ENCODE data around the gene ABLIM1. TPM values are rescaled to one million over a fixed set of nuclear protein-coding genes. Genes with fewer than 3 reads are reported as not detected.

Gene ABLIM1
- total and polyA plus RNA-seq, 2 of the 13 experiments (the other 11 are each of a cell fraction or from before 2014, with no cell fraction given) = 59.4 to 92.7 TPM

DNA sequence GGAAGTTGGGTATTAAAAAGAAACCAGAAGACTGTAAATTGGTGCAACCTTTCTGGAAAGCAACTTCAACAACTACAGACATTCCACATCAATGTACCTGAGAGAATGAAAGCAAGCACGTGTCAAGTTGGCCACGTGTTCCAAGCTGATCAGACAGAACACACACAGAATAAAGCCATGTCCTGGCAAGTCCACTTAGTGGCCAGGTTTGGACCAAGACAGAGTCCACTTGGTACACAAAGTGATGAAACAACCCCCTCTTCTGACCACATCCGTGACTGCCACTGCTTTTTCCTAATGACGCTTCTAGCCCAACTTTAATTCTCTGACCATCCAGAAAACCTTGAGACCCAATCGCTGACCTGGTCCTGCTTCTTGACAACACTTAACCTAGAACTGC is 109.4 kb downstream of the ABLIM1 start (continued):
- TF ChIP-seq AGO2 (optimal IDR thresholded peaks at IDR 0.05; ENCODE audit: low read depth, low read length) = no peak
- TF ChIP-seq, protein P1, sequence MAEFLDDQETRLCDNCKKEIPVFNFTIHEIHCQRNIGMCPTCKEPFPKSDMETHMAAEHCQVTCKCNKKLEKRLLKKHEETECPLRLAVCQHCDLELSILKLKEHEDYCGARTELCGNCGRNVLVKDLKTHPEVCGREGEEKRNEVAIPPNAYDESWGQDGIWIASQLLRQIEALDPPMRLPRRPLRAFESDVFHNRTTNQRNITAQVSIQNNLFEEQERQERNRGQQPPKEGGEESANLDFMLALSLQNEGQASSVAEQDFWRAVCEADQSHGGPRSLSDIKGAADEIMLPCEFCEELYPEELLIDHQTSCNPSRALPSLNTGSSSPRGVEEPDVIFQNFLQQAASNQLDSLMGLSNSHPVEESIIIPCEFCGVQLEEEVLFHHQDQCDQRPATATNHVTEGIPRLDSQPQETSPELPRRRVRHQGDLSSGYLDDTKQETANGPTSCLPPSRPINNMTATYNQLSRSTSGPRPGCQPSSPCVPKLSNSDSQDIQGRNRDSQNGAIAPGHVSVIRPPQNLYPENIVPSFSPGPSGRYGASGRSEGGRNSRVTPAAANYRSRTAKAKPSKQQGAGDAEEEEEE (CRISPR knock-in tag; IDR thresholded peaks at IDR 0.05; ENCODE audit: borderline replicate concordance) = no peak
- TF ChIP-seq THAP11 (CRISPR knock-in tag; IDR thresholded peaks at IDR 0.05) = 0 out of 2 replicates have a peak, but pooled peaks have one; percentile 35
- TF ChIP-seq, protein P2, sequence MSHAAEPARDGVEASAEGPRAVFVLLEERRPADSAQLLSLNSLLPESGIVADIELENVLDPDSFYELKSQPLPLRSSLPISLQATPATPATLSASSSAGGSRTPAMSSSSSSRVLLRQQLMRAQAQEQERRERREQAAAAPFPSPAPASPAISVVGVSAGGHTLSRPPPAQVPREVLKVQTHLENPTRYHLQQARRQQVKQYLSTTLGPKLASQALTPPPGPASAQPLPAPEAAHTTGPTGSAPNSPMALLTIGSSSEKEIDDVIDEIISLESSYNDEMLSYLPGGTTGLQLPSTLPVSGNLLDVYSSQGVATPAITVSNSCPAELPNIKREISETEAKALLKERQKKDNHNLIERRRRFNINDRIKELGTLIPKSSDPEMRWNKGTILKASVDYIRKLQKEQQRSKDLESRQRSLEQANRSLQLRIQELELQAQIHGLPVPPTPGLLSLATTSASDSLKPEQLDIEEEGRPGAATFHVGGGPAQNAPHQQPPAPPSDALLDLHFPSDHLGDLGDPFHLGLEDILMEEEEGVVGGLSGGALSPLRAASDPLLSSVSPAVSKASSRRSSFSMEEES (CRISPR knock-in tag; IDR thresholded peaks at IDR 0.05) = 0 out of 2 replicates have a peak, but pooled peaks have one; percentile 31
- no peak for TF ChIP-seq ZIK1 (CRISPR knock-in tag; IDR thresholded peaks at IDR 0.05; ENCODE audit: borderline replicate concordance, low read depth)
- TF ChIP-seq HNF4A (CRISPR knock-in tag; IDR thresholded peaks at IDR 0.05) = 0 out of 2 replicates have a peak, but pooled peaks have one; percentile 33
- TF ChIP-seq MAFG (CRISPR knock-in tag; IDR thresholded peaks at IDR 0.05) = no peak
- TF ChIP-seq KLF16 (CRISPR knock-in tag; IDR thresholded peaks at IDR 0.05) = 0 out of 4 replicates have a peak, but pooled peaks of 1 of the 2 experiments have one; percentile 26
- TF ChIP-seq CREB1 (IDR thresholded peaks at IDR 0.05) = 0 out of 2 replicates have a peak, but pooled peaks have one; percentile 14
- TF ChIP-seq CREB1 (CRISPR knock-in tag; IDR thresholded peaks at IDR 0.05) = no peak
- TF ChIP-seq, protein P3, sequence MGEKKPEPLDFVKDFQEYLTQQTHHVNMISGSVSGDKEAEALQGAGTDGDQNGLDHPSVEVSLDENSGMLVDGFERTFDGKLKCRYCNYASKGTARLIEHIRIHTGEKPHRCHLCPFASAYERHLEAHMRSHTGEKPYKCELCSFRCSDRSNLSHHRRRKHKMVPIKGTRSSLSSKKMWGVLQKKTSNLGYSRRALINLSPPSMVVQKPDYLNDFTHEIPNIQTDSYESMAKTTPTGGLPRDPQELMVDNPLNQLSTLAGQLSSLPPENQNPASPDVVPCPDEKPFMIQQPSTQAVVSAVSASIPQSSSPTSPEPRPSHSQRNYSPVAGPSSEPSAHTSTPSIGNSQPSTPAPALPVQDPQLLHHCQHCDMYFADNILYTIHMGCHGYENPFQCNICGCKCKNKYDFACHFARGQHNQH (CRISPR knock-in tag; IDR thresholded peaks at IDR 0.05) = peak; percentile 46; the same call in 1 of the 2 replicates
- TF ChIP-seq, protein P4, sequence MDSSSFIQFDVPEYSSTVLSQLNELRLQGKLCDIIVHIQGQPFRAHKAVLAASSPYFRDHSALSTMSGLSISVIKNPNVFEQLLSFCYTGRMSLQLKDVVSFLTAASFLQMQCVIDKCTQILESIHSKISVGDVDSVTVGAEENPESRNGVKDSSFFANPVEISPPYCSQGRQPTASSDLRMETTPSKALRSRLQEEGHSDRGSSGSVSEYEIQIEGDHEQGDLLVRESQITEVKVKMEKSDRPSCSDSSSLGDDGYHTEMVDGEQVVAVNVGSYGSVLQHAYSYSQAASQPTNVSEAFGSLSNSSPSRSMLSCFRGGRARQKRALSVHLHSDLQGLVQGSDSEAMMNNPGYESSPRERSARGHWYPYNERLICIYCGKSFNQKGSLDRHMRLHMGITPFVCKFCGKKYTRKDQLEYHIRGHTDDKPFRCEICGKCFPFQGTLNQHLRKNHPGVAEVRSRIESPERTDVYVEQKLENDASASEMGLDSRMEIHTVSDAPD (CRISPR knock-in tag; IDR thresholded peaks at IDR 0.05) = no peak
- peak; percentile 48; the same call in 1 of the 2 replicates for TF ChIP-seq SAP130 (CRISPR knock-in tag; IDR thresholded peaks at IDR 0.05; ENCODE audit: low read depth)
- no peak for TF ChIP-seq ZSCAN25 (CRISPR knock-in tag; IDR thresholded peaks at IDR 0.05)
- TF ChIP-seq ZFP36L1 (CRISPR knock-in tag; IDR thresholded peaks at IDR 0.05) = no peak
- TF ChIP-seq, protein P5, sequence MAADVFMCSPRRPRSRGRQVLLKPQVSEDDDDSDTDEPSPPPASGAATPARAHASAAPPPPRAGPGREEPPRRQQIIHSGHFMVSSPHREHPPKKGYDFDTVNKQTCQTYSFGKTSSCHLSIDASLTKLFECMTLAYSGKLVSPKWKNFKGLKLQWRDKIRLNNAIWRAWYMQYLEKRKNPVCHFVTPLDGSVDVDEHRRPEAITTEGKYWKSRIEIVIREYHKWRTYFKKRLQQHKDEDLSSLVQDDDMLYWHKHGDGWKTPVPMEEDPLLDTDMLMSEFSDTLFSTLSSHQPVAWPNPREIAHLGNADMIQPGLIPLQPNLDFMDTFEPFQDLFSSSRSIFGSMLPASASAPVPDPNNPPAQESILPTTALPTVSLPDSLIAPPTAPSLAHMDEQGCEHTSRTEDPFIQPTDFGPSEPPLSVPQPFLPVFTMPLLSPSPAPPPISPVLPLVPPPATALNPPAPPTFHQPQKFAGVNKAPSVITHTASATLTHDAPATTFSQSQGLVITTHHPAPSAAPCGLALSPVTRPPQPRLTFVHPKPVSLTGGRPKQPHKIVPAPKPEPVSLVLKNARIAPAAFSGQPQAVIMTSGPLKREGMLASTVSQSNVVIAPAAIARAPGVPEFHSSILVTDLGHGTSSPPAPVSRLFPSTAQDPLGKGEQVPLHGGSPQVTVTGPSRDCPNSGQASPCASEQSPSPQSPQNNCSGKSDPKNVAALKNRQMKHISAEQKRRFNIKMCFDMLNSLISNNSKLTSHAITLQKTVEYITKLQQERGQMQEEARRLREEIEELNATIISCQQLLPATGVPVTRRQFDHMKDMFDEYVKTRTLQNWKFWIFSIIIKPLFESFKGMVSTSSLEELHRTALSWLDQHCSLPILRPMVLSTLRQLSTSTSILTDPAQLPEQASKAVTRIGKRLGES (CRISPR knock-in tag; IDR thresholded peaks at IDR 0.05; ENCODE audit: borderline replicate concordance) = no peak
- TF ChIP-seq ZNF282 (IDR thresholded peaks at IDR 0.05; ENCODE audit: partially characterized antibody) = no peak
- TF ChIP-seq, protein P6, sequence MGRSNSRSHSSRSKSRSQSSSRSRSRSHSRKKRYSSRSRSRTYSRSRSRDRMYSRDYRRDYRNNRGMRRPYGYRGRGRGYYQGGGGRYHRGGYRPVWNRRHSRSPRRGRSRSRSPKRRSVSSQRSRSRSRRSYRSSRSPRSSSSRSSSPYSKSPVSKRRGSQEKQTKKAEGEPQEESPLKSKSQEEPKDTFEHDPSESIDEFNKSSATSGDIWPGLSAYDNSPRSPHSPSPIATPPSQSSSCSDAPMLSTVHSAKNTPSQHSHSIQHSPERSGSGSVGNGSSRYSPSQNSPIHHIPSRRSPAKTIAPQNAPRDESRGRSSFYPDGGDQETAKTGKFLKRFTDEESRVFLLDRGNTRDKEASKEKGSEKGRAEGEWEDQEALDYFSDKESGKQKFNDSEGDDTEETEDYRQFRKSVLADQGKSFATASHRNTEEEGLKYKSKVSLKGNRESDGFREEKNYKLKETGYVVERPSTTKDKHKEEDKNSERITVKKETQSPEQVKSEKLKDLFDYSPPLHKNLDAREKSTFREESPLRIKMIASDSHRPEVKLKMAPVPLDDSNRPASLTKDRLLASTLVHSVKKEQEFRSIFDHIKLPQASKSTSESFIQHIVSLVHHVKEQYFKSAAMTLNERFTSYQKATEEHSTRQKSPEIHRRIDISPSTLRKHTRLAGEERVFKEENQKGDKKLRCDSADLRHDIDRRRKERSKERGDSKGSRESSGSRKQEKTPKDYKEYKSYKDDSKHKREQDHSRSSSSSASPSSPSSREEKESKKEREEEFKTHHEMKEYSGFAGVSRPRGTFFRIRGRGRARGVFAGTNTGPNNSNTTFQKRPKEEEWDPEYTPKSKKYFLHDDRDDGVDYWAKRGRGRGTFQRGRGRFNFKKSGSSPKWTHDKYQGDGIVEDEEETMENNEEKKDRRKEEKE (IDR thresholded peaks at IDR 0.05) = no peak
- no peak for TF ChIP-seq ZNF136 (CRISPR knock-in tag; IDR thresholded peaks at IDR 0.05; ENCODE audit: low read depth)

All from HepG2 (cell line).